NCI-H748 treated with DMSO at 0.1 percent for 48 hours (cell line): Measurements from ENCODE around the gene PFN1.

Source experiments
- DNase-seq: peaks from one replicate; lab custom pipeline; 2025; lab: John Stamatoyannopoulos, UW

PFN1 gene

DNA sequence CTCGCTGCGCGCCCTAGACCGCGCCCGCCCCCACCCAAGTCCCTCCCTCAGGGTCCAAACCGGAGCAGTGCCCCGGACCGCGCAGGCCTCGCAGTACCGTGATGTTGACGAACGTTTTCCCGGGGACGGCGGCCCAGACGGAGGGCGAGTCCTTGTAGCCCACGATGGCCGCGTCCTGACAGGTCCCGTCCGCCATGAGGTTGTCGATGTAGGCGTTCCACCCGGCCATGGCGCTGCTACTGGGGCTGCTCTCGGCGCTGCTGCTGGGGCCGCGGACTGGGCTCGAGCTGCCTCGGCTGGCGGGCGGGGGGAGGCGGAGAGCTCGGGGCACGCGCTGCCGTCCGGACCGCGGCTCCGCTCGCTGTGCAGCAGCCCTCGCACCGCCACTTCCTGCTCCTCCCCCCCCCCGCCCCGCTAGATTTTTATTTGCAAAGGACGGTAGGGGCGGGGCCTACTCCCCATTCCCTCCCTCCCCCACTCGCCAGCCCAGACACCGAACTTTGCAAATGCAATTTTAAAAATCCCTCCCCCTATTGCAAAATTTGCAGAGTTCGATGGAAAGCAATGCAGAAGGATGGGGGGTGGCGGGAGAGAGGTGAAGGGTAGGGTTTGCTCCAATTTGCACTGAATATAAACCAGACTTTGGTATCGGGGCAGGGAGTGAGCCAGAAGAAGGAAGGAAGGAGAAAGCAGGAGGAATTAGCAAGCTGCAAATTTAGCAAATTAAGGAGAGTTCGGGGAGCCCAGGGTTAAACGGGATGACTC, at the start of gene PFN1:
TSS of gene PFN1 (minus strand) at position 365 of the 765 bp plus-strand sequence. CDS start at position 229, 136 bp downstream.
- peak; percentile 89 for DNase-seq

DNA sequence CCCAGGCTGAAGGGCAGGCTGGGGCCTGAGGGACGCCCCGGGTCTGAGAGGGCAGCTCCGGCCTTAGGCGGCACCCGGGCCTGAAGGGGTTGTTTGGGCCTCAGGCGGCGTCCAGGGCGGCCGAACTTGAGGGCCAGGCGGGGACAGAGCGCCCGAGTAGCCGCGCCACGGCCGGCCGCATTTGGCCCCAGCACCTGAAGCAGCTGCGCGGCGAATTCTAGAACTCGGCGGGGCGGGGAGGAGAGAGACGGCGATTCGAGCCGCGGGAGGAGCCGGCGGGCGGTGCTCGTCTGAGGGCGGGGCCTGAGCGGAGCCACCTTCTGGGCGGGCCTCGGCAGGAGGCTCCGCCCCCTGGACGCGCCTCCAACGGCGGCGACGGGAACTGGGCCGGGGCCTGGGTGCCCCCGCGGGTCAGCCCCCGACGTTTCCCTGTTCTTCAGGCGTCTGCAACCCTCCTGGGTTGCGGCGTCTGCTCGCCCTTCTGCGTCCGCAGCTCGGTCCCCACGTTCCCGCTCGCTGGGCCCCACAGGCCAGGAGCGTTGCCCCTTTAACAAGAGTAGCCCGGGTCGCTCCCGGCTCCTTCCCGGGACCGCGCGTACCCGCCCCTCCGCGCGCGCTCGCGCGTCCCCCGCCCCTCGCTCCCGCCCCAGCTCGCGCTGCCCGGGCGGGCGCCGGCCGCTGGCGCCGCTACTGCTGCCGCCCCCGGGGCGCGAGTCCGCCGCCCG, 49.1 kb upstream of the PFN1 start, which contains the start of the genes INCA1 and KIF1C:
TSS of gene INCA1 (minus strand) at position 221 of the 725 bp plus-strand sequence. CDS start 3,085 bp downstream, outside the sequence.
TSS of gene KIF1C (plus strand) at position 649 of the 725 bp plus-strand sequence. CDS start 2,297 bp downstream, outside the sequence.
- peak; percentile 83 for DNase-seq

DNA sequence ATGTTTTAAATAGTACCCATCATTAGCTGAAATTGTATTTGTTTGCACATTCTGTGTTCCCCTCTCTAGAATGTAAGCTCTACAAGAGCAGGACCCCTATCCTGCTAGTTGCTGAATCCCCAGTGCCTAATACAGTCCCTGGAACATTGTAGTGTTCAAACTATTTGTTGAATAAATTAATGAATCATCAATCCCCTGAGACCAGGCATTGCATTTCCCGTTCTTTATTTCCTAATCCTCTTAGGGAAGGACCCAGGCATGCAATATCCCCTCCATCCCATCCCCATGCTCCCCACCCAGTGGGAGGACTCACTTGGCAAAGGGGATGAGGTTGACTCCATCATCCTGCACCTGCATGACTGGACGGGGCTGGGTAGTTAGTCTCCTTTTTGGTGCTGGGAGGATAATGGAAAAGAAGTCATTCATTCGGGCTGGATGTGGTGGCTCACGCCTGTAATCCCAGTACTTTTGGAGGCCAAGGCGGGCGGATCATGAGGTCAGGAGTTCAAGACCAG, 45.8 kb upstream of the PFN1 start:
- DNase-seq = no peak

DNA sequence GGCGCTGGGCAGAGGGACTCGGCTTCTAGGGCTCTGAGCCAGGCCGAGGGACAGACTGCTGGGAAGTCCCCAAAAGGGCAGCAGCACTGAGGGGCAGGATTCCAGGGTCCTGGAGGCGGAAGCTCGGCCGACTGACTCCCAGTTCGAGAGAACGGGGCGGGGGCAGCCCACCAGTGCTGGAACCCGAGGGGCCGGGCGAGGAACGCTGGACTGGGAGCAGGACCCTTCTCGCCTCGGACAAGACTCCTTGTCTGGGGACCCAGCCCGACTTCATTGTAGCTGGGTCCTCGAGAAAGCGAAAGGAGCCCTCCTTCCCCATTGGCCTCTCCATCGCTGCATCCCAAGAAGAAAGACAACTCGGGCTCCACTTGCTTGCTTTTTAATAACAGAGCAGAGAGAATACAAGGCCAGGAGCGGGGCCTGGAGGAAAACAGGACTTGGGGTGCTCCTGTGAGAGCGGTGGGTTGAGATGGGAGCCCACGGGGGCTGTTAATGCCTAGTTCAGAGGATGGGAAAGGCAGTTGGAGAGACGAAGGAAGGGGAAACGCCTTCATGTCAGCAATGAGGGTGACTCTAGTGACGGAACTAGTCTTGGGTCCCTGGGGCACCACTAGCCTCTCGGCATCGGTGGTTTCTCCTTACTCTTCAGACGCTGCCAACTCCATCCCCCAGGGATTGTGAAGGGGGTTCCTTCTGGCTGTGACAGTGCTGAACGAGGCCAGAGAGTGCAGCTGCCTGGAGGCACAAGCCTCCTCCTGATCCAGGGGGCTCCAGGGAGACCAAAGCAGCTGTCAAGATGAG, 39.6 kb upstream of the PFN1 start:
- DNase-seq = no peak

DNA sequence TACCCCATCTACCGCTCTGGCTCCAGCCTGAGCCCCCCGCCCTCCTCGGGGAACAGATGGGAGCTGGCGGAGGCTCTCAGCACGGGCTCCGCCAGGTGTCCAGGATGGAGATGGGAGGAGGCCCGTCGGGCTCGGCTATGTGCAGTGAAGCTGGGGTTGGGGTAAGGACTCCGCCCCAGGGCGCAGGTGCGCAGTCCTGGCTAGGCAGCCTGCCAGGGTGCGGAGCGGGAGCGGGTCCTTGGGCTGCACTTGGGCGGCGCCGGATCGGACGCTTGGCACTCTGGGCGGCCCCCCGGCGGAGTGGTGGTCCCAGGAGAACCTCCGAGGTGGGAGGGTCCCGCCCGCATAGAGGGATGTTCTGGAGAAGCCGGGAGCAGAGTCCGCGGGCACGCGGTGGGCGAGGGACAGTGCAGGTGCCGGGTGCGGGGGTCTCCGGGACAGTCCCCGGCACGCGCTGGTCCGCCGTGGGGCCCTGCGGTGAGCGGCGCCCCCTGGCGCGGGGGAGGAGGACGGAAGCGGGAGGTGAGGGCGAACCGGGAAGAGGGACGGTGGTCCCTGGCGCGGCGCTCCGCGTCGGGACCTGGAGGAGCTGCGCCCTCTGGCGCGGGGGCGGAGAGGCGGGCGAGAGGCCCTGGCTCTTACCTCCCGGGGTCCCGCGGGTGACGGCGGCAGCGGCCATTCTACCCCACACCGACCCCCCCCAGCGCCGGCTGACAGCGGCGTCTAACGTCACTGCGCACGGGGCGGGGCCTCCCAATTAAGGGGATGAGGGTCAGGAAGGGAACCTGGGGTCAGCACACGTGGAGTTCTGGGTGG, 38.8 kb upstream of the PFN1 start, which contains the start of gene CAMTA2:
TSS of gene CAMTA2 (minus strand) at position 725 of the 816 bp plus-strand sequence. CDS start 1,453 bp downstream, outside the sequence.
- peak; percentile 76 for DNase-seq

DNA sequence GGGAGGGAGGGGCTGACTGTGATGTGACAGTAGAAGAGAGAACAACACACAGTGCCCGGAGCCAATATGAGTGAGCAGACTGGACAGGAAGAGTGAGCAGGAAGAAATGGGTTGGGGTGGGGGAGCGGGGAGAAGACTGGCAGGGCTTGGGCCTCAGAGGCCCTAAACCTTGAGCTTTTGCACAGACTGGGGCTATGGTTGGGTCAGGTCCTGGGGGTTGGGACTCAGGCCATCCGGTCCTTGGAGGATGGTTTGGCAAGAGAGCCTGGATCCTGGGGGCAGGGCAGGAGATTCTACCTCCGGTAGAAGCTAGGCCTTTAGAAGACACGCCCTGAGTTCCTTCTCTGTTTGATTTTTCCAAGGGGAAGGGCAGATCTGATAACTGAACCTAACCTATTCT, 38.1 kb upstream of the PFN1 start:
- no peak for DNase-seq

DNA sequence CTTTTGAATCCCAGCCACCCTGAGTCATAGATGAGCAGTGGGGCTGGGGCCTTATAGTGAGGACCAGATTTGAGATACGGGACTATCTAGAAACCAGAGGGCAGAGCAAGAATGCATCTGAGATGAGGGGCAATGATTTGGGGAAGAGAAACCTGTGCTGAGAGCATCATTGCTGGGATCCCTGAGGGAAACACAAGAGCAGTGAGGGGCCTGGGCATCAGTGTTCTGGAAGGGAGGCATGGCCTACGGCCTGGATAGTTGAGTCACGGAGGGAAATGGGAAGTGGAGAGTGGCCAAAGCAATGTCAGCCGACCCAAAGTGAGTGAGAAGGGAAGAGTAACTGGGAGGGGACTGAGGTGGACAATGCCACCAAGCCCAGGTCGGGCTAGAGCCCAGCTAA, 34.0 kb upstream of the PFN1 start:
- DNase-seq = no peak

- DNase-seq = peak; percentile 48
These were observed 32.4 kb upstream of the PFN1 start for GRCh38 chr17:4980644-4981216.

DNA sequence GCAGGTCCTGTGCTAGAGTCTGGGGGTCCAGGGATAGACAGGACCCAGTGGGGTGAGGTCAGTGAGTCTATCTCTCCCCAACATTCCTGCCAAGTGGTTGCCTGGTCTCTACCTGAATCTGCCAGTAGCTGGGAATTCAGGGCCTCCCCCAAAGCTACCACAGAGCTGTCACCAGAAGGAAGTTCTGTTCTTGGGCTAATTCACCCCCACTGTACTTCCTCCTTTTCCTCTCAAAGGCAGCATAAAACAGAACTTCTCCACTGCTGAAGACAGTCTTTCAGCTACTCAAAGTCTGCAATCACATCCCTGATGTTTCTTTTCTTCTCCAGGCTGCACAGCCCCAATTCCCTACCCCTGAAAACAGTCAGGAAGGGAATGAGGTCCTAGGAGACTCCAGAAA, 30.4 kb upstream of the PFN1 start:
- DNase-seq = no peak

GRCh38 chr17:4974115-4974670, 25.9 kb upstream of the PFN1 start:
- DNase-seq = no peak

DNA sequence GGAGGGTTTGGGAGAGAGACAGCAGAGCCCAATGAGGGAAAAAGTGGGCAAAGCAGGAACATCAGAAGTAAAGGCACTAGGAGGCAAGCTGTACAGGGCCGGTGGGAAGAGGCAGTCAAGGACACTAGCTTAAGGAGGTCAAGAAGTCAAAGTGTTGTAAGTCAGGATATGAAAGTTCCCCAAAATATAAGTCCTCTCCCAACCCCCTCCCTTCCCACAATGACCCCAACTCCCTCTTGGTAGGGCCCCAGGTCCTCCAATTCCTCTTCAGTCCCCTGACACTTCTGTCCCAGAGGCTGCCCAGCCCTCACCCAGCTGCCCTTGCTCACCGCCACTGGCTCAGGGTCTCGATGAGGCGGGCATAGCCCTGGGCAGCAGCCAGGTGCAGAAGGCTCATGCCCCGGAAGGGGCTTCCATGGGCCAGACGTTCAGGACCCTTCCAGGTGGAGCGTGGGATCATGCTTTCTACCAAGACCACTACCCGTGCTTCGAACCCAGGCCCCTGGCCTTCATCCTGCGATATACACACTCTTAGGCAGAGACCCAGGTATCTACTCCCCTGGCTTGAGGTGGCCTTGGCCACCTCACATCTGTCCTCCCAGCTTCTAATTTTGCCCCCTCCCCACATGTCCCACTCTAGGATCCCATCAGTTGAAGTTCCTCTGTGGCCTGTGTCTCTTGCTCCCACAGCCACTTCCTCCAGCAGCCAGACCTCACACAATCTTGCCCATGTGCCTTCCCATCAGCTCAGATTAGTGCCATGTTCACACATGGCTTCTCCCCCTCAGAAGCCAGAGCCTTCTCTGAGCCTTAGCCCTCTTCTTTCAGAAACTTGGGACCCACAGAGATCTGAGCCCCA, 25.2 kb upstream of the PFN1 start:
- no peak for DNase-seq

DNA sequence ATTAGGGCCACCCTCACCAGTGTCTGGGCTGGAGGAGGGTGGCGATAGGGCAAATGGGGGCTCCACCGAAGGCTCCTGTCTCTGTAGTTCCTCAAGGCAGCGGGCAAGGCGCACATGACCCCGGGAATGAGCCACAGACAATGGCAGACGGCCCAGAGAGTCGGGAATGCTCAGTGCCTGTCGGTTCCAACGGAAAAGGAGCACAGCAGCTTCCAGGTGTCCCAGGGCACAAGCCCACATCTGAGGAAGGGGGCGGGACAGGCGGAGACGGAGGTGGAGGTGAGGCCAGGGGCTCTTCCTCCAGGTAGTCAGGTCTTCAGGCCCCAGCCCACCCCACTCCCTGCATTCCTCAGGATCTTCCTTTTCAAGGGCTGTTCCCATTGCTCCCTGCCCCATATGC, 24.4 kb upstream of the PFN1 start:
- DNase-seq = no peak

- DNase-seq = no peak
These were observed 24.0 kb upstream of the PFN1 start for GRCh38 chr17:4972322-4972721.

DNA sequence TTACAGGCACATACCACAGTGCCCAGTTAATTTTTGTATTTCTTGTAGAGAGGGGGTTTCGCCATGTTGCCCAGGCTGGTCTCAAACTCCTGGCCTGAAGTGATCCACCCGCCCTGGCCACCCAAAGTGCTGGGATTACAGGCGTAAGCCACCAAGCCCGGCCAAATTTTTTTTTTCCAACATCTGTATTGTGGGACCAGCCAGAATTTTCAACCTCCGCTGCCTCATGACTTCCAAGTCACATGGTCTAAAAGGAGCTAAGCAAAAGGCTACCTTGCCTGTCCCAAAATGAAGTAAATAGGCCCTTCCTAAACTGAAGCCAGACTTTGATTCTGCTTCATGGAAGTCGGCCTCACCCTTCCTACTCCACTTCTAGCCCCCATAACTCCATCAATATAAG, 23.5 kb upstream of the PFN1 start:
- no peak for DNase-seq

GRCh38 chr17:4970273-4970672, 21.9 kb upstream of the PFN1 start:
- no peak for DNase-seq

DNA sequence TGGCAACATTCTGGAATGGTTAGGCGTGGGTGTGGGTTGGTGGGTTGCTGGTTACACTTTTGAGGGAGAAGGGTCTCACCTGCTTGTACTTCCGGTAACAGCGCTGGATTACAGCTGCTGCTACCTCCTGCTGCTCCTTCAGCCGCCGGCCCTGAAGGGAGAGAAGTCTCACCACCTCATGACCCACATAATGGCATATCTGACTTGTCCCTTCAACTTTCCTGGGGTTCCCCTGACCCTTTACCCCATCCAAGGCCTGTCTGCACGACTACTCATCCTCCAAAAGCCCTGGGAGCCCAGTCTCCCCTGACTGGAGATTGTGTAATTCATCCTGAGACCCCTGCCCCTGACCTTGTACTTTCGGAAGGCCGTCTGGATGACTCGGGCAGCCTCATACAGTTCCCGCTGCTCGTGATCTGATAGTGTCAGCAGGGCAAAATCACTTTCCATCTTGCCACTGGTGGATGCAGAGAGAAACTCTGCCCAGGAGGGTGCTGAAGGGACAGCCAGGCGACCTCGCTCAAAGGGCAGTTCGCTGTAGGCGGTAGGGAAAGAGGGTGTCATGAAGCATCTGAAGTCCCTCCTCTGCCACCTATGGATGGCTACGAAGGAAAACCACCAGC, 21.3 kb upstream of the PFN1 start:
- DNase-seq = no peak

- DNase-seq = no peak
These were observed 20.8 kb upstream of the PFN1 start for GRCh38 chr17:4969047-4969550.

GRCh38 chr17:4968486-4969046, 20.2 kb upstream of the PFN1 start:
- no peak for DNase-seq
